Myocyte (in vitro differentiated cells): ENCODE data around the gene MYO15B. TPM values are rescaled to one million over a fixed set of nuclear protein-coding genes. Genes with fewer than 3 reads are reported as not detected.

ENCODE experiments used
- DNase-seq: peaks from one replicate; pipeline ENCODE4 v3.0.0-alpha.2; 2012; ENCODE audit warnings: low read depth
- polyA plus RNA-seq: library from polyadenylated mRNA; unstranded; fragments of >200 nt; gene quantifications from one replicate; pipeline ENCODE4 v1.2.1, GENCODE V29; 2012; ENCODE audit warnings: missing spikeins
- total RNA-seq: library from RNA; depleted of rRNA; stranded (reverse); fragments of >200 nt; gene quantifications from 2 replicates; pipeline ENCODE4 v1.2.3, GENCODE V29; 2014

Gene MYO15B
- 0.11 and 0.26 TPM in 2 replicates for total RNA-seq
- 1.6 TPM for polyA plus RNA-seq

DNA sequence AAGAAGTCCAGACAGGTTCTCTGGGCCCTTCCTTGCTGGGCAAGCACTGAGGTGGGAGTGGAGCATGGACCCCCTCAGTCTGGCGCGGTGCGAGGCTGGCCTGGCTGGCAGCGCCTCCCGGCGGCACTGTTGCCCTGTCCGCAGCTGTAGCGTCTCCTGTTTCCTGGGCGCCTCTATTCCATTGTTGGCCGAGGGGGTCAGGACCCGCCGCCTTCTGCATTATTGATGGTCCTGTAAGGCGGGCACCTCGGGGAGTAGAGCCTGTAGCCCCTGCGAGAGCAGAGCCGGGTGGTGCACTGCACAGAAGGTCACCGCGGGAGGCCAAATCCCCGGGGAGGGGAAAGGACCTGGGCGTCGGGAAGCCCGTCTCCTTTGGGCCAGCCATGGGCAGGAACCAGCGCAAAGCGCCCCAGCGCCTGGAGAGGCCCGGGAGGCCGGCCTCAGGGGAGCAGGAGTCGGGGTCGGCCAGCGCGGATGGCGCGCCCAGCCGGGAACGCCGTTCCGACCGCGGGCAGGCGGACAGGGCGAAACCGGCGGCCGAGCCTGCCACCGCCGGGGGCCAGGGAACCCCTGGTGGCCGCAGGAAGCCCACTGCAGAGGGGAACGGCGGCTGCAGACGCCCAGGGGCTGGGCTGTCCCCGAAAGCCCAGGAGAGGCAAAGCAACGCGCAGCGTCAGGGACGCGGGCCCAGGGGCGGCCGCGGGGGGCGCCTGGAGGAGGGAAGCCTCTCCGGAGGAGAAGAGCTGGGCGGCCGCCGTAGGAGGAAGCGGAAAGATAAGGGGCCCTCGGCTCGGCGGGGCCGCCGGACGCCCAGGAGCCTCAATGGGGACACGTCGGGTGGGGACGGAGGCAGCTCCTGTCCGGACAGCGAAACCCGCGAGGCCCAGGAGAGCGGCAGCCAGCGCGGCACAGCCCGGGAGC lies at the start of gene MYO15B:
Gene MYO15B, plus strand, starts transcription at position 126 of the 921 bp plus-strand sequence. Its CDS starts 258 bp downstream, at position 384.
- DNase-seq: no peak

DNA sequence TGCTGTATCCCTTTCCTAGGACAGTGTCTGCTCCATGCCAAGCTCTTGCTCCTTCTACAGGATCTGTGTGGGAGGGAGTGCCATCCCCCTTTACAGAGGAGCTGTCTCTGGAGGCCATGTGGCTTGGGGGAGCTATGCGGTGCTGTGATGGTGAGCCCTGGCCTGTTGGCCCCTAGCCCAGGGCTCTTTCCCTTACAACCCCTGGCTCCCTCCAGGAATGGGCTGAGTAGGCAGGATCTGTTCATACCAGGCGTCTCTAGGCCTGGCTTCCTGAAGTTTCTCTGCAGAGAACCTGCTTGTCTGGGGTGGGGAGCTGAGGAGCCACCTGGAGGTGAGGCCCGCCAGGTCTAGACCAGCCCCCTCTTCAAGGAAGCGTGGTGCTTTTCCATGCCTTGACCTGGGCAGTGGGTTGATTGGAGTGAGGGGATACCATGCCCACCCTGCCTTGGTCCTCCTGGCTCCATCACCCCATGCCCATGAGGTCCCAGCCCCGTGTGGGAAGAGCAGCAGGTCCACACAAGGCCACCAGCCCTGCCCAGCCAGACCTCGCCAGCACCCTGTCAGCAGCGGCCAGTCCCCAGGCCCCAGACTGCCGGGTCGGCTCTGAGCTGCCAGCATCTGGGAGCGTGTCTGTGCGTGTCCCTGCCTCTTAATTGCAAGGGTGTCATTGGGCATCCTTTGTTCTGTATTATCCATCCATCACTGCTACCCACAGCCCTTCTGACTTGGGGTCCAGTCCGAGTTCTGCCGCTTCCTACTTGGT lies 47.5 kb upstream of the MYO15B start:
- DNase-seq: no peak

DNA sequence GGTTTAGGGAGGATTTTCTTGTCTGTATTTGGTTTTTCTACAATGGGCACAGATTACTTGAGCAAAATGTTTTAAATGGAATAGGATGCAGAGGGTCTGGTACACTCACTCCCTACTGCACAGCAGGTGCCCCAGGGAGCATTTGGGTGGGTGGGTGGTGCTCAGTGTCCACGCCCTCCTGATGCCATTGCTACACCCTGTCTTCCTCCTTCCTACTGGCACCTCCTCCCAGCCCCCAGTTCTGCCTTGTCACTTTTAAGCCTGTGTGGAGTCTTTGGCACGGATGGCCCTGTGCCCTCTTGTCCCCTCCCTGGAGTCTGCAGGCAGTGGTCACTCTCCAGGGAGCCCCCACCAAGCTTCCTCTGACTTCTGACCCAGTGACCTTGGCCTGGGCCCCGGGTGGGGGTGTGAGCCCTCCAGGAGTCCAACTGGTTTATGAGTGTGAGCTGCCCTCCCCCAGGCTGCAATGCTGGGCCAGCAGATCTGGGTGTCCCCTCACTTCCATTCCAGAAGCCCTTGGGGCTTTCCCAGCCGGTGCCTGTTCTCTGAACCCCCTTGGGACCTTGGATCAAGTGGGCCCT lies 46.6 kb upstream of the MYO15B start:
- no peak for DNase-seq

DNA sequence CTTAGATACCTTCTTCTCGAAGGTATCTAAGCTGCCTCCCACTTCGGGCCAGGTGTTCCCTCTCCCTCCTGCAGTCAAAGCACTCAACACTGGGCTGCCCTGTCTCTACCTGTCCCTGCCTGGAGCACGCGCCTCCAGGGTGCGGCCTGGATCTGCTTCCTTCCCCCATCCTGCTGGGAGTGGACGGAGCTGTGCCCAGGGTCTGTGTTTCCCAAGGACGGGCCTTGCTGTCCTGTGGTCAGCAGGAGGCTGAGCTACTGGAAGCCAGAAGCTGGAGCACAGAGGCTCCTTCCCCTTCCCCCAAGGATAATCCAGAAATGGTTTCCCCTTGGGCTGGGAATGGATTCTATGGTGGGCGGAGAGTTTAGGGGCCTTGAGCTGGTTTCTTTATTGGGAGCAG lies 45.4 kb upstream of the MYO15B start:
- no peak for DNase-seq

DNA sequence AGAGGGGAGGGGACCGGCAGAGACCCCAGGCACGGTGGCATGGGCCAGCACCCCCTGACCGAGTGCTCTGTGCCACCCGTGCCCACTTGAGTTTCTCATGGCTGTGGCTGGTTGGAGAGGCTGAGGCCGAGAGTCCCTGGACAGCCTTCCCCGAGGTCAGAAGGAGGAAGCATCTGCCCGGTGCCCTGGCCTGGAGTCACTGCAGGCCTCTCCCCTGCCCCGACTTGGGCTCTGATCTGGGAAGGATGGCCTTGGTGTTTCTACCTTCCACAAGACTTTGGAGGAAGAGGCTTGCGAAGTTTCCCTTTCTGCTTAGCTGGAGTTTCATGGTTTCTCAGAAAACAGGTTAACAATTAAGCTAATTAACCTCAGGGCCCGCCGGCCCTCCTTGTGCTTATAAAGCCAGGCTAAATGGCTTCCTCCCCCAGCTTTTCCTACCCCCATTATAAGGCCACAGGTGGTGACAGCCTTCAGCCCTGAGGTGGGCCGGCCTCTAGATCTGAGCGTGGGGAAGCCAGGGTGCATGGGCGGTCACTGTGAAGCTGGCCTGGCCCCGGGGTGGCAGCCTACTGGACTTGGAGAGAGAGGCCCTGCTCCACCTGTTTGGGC lies 44.8 kb upstream of the MYO15B start:
- no peak for DNase-seq

DNA sequence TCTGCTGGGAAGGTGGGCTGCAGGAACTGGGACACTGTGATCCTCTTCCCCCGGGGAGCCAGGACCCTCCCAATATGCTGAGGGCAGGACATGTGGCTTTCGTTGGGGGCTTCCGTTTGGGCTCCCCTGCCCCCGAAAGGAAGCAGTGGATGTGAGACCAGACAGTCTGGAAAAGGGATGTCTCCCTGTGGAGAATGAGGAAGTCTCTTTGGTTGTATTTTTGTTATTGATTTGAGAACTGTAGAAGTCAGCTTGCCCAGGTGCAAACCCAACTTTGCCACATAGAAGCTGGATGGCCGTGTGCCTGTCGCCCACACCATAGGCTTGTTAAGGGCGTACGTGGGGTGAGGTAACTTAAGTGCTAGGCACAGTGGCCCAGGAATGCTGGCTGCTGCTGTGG lies 43.4 kb upstream of the MYO15B start:
- DNase-seq: no peak

DNA sequence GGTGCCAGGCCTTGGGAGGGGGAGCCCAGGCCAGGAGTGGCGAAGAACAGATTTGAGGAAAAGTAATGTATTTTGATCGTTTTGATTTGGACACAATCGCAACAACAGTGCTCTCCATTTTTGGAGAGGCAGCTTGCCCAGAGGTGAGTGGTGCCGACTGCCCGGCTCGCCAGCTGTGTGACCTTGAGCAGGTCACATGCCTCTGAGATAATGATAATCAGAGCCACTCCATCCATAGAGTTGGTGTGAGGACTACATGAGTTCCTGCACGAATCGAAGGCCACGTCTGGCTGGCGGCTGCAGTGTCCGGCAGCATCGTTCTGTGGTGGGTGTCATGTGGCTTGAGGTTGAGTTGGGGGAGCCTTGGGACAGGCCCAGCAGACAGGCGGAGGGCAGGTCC lies 41.4 kb upstream of the MYO15B start:
- DNase-seq: no peak

DNA sequence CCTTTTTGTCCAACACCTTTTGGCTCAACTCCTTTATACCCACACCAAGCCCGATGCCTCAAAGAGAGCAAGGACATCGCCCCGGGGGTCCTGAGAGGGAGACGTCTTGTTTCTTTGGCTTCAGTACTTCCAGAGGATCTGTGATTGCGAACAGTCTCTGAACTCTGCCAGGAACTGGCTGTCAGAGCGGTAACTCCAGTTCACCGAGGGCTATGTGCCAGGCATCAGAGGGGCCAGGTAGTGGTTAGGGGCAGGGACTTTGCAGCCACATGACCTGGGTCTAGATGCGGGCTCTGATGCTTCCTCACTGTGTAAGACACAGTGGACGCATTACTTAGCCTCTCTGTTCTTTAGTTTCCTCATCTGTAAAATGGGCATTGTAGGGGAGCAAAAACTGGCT lies 40.5 kb upstream of the MYO15B start:
- no peak for DNase-seq

DNA sequence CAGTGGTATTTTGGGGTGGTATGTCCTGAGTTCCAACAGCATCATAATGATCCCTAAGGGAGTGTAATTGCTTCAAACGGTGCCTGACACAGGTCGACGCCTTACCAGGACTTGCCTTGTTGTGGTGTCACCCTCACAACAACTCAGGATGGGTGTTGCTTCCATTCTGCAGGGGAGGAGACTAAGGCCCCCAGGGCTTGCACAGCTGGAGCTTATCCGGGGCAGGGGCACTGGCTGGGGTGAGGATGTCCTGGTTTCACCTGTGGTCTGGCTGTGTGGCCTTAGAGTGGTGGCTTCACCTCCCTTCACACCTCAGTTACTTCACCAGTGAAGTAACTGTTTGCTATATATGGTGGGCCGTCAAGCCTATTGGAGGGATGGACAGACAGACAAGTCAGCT lies 38.8 kb upstream of the MYO15B start:
- no peak for DNase-seq

DNA sequence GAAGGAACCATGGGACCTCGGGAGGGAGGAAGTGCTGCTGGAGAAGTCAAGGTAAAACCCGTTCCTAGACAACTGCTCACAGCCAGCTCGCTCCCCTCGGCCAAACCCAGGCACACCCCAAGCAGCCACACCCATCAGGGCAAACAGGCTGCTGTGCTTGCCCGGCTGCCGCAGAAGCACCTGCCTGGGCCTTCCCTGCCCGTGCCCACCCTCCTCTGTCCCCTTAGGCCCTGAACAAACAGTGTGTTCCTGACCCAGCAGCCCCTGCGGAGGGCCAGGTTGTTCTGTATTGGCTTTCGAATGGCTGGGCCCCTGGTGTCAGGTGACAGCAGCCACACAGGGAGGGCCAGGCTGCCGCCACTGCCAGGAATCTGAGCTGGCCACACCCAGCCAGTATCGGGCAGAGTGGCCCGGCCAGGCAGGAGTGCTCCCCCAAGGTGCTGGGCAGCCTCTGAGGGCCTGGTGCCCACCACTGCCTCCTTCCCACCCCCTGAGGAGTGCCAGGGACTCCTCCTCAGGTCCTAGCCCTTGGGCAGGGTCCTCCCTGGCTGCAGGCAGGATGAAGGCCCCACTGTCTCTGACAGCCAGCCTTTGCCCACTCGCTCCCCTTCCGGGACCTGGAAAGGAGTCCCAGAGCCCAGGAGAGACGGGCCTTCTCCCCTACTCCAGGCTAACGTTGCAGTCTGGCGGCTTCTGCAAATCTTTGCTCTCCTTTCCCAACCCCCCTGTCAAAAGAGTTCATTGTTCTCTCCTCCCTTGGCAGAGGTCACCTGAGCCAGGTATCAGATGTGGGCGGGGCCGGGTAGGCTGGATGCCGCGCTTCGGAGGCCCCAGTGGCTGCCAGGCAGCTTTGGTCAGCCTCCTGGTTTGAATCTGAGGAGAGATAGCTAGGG lies 38.1 kb upstream of the MYO15B start:
- no peak for DNase-seq

DNA sequence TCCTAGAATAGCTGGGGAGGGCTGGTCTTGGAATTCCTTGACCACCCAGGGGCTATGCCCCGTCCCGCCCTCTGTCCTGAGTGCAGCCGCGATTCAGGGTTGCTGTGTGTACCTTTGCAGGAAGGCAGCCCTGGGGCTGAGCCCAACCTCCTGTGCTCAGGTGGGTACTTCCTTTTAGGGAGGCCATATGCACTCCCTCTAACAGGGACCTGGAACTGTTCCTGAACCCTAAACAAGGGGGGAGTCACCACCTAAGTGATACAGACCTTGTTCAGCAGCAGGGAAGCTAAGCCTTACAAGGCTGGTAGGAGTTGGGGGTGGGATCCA lies 37.5 kb upstream of the MYO15B start:
- DNase-seq: no peak

DNA sequence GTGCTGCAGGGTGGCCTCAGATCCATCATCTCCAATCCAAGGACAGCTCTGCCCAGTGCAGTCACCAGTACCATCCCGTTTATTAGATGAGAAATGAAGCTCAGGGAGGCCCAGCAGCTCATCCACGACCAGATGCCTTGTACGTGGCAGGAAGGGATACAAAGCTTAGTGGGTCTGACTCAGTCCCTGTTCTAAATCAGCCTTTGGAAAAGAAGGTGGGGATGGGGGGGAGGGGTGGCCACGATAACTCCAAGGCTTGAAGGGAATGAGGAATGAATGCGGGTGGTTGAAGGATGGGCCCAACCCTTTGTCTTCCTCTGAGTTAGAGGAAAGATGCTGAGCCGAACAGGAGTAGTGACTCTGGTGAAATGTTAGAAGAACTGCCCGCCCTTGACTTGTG lies 36.3 kb upstream of the MYO15B start:
- DNase-seq: no peak

DNA sequence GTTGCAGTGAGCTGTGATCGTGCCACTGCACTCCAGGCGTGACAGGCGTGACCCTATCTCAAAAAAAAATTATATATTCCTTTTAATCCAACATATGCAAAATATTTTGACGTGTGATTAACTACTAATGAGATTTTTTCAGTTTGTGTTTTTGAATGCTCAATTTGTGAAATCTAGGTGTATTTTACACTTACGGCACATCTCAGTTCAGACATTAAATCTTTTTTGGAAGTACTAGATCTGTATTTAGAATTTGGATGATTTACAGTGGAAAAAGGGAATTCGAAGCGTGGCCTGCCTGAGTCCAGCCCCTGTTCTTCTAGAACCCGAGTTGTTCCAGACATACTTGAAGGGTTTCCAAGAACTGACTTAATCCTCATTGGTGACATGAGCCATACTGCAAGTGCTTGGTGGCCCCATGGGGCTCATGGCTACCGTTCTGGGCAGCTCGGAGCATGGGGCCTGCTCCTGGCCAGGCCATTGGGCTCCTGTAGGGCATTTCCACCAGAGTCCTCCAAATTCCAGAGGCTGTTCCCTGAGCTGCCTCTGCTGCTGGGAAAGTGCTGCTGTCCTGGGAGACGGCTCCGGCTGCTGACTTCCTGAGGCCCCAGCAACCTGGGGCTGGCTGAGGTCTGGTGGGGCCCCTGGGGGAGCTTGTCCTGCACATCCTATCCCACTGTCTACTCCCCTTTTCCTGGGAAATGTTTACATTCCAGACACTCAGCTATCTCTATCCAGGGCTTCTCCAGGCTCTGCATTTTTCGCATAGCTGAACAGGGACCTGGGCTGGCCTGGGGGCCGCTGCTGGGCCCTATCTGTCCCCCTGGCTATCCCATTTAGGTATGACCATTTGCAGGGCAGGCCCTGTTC lies 34.9 kb upstream of the MYO15B start:
- DNase-seq: no peak

DNA sequence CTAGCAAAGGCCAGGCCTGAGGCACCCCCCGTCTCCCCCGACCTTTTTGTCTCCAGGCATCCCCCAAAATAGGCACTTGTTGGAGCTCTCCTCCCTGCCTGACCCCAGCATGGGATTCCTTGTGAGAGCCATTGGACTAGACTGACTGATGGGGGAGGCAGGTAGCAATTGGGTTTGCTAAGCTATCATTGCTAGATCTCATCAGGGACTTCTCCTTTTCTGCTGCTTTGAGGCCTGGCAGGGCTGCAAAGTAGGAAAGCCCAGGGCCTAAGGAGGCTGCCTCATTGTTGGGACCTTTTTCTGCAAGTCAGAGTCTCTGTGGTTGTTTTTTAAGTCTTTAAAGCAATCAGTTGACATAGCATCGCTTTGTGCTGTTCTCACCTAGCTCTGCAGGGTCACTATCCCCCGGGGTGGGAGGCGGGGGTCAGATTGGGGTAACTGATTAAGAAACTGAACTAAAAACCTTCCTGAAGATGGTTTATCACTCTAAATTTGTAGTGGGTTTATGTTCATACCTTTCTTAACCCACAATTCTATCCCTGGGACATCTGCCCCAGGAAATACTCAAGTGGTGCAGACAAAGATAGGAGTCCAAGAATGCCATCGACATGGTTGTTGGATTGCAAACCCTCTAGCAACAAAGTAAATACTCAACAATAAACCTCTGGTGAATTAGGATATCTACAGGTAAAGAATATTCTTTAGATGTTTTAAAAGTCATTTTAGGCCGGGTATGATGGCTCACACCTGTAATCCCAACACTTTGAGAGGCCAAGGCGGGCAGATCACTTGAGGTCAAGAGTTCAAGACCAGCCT lies 34.1 kb upstream of the MYO15B start:
- DNase-seq: no peak

DNA sequence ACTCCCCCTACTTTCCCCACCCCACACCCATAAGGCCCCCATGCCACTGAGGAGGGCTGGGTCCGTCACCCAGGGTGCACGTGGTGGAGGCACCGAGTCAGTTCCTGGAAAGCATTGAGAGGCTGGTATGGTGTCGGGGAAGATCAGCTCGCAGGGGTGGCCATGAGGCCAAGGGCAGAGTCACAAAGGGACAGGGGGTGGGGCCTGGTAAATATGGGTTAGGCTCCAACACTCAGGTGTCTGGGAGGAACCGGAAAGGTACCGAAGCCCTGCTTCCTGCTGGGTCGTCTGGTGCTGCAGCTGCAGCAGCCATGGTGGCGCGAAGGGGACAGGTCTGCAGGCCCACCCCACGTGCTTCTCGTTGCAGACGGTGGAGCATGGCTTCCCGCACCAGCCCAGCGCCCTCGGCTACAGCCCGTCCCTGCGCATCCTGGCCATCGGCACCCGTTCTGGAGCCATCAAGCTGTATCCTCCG lies 31.9 kb upstream of the MYO15B start:
- no peak for DNase-seq

DNA sequence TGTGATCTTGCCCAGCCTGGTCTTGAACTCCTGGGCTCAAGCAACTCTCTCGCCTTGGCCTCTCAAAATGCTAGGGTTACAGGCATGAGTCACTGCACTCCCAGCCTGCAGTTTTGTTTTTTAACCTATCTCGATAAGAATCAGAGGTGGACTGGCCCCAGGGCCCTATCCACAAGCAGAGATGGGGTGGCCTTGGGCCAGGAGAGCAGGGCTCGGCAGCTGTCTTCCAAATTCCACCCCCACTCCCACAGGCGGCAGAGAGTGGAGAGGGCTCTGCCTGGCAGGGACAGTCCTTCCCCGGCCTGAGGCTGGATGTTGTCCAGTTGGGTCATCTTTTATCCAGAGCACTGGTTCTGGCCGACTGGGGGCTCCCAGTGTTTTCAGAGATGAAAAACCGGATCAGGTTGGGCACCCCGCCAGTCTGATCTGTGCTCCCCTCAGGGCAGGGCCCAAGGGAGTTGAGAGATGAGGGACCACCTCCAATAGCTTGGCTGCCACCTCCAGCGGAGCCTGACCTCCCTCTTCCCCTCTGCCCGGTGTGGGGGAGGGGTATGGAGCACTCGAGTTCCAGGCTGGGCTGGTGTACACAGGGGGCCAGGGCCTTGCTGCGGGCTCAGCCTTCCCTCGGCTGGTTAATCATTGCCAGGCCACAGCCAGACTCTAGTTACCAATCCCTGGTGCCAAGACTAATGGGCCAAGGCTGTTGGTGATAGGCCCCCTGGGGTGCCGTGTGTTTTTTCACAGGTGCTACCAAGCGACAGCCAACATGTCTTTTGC lies 30.3 kb upstream of the MYO15B start:
- DNase-seq: peak; percentile 90

DNA sequence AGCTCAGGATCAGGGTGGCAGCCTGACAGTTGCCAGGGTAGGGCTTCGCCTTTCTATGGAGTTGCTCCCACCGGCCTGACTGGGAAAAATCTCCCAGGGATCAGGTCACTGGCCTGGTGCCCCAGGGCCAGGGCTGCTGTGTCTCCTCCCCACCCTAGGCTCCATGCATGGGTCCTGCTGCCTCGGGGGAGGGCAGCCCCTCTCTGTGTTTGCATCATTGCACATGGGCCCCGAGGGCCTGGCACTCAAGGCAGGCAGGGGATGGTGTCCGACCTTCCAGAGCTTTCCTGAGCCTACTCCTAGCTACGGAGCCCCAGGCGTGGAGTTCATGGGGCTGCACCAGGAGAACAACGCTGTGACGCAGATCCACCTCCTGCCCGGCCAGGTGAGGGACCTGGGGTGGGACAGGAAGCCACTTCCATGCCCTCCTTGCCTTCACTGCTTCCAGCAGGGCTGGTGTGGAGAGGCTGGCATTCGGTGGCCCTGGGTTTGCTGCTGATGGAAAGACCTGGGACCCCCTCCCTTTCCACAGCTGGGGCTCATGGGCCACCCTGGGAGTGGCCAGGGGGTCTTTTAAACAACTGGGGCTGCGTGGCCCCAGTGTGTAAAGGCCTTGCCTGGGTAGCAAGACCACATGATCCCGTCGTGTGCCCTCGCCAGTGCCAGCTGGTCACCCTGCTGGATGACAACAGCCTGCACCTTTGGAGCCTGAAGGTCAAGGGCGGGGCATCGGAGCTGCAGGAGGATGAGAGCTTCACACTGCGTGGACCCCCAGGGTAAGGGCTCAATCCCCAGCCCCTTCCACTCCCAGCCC lies 29.5 kb upstream of the MYO15B start:
- DNase-seq: no peak
